Astrocyte (in vitro differentiated cells and primary cell): ENCODE measurements around the gene TMOD1.

Experiments used
- EZH2 ChIP-seq: IDR thresholded peaks from 2 replicates; pipeline ENCODE4 v1.6.1; 2012; ENCODE audit warnings: mild to moderate bottlenecking, low read length, inconsistent platforms; ENCODE audit not compliant: insufficient read depth
- TF ChIP-seq, protein P1 (sequence below): IDR thresholded peaks from 2 replicates; pipeline ENCODE4 v1.5.1; 2011; ENCODE audit warnings: low read depth, mild to moderate bottlenecking, inconsistent platforms, low read length, moderate library complexity; ENCODE audit not compliant: insufficient read depth

- no peak for TF ChIP-seq EZH2
- TF ChIP-seq, protein P1, sequence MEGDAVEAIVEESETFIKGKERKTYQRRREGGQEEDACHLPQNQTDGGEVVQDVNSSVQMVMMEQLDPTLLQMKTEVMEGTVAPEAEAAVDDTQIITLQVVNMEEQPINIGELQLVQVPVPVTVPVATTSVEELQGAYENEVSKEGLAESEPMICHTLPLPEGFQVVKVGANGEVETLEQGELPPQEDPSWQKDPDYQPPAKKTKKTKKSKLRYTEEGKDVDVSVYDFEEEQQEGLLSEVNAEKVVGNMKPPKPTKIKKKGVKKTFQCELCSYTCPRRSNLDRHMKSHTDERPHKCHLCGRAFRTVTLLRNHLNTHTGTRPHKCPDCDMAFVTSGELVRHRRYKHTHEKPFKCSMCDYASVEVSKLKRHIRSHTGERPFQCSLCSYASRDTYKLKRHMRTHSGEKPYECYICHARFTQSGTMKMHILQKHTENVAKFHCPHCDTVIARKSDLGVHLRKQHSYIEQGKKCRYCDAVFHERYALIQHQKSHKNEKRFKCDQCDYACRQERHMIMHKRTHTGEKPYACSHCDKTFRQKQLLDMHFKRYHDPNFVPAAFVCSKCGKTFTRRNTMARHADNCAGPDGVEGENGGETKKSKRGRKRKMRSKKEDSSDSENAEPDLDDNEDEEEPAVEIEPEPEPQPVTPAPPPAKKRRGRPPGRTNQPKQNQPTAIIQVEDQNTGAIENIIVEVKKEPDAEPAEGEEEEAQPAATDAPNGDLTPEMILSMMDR = no peak
These were observed 26.4 kb upstream of the TMOD1 start for GRCh38 chr9:97475059-97475458.
